GM12873 (cell line): Measurements from ENCODE around the gene DIO3.

Experiments
- CTCF ChIP-seq: IDR thresholded peaks from 2 replicates; pipeline ENCODE4 v1.5.1; 2012; ENCODE audit warnings: low read depth, mild to moderate bottlenecking, moderate library complexity, low read length, control low read depth; ENCODE audit not compliant: insufficient read depth; ENCODE audit errors: missing control alignments

Gene DIO3

GRCh38 chr14:101600336-101600890, 39.1 kb downstream of the DIO3 start:
- TF ChIP-seq CTCF = no peak

- TF ChIP-seq CTCF = no peak
These were observed 39.8 kb downstream of the DIO3 start for GRCh38 chr14:101600891-101601605.

- TF ChIP-seq CTCF = no peak
These were observed 40.5 kb downstream of the DIO3 start for GRCh38 chr14:101601606-101602465.

GRCh38 chr14:101602466-101602840, 41.2 kb downstream of the DIO3 start:
- TF ChIP-seq CTCF = no peak

- TF ChIP-seq CTCF = no peak
These were observed 41.8 kb downstream of the DIO3 start for GRCh38 chr14:101603096-101603495.

- no peak for TF ChIP-seq CTCF
These were observed 43.1 kb downstream of the DIO3 start for GRCh38 chr14:101604228-101604934.
